T-helper 2 cell treated with Interferon-gamma antibody and Interleukin-4, amounts not matched to agents 5 μg/mL and 100 μg/mL, for 36 hours (primary cell): Measurements from ENCODE around the gene ODF2L.
"Not testable (repeated sequence)": the region's sequence is repeated elsewhere in the genome, so short reads cannot be mapped to it uniquely, and the experiment has no call there.

ENCODE experiments used
- DNase-seq: peaks from one replicate; pipeline ENCODE4 v3.0.0; 2021; ENCODE audit warnings: low spot score
- H3K27ac Mint-ChIP-seq: one replicate; pipeline ENCODE4 v1.8.0; 2021; ENCODE audit warnings: mild to moderate bottlenecking, mixed read lengths
- H3K27me3 Mint-ChIP-seq: one replicate; pipeline ENCODE4 v1.8.0; 2021; ENCODE audit warnings: low read depth, mixed read lengths
- H3K36me3 Mint-ChIP-seq: one replicate; pipeline ENCODE4 v1.8.0; 2021; ENCODE audit warnings: low read depth, mixed read lengths
- H3K4me1 Mint-ChIP-seq: one replicate; pipeline ENCODE4 v1.8.0; 2021; ENCODE audit warnings: low read depth, mixed read lengths
- H3K4me3 Mint-ChIP-seq: one replicate; pipeline ENCODE4 v1.8.0; 2022; ENCODE audit warnings: mild to moderate bottlenecking, moderate library complexity, mixed read lengths
- H3K9me3 Mint-ChIP-seq: one replicate; pipeline ENCODE4 v1.8.0; 2021; ENCODE audit warnings: mixed read lengths

ODF2L gene

DNA sequence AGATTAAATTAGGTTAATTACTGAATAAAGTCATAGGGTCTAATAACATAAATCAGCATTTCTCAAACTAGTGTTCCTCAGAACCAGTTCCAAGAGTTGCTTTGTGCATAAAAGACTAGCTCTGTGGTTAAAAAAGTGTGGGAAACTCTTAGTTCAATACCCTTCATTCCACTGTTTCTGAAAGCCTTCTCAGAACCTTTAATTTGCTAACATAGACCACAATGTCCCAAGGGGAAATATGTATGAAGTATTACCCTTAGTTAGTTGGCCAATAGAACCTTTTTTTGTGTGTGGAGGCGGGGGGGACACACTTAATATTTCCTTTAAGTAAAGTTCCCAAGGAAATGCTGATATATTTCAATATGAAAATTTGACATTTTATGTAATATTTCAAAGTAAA is 20.4 kb downstream of the ODF2L start:
- Mint-ChIP-seq H3K4me1 (peaks cover 6% of the 10 kb centered on the region), H3K36me3 (peaks cover 39% of the 10 kb centered on the region), H3K9me3 (peaks cover 18% of the 10 kb centered on the region), H3K4me3 (no peak overlapping the region), H3K27ac (no peak overlapping the region), H3K27me3 (no peaks in the 10 kb centered on the region)
- no peak for DNase-seq

DNA sequence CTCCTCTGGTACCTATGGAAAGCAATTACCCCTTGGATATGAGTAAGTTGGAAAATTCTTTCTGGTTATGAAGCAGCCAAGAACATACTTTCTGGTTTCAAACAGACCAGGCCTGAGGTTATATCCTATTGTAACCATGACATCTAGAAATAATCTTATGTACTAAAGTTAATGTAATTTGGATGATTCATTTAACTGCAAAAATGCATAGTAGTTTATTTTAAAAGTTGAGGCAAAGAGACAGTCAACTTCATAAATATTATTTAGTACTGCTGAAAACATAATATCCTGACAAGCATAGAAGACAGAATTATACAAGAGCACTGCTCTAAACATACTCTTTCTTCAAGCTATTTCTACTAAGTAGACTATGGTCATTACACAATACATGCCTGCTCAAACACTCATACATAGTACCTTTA is 25.5 kb downstream of the ODF2L start:
- Mint-ChIP-seq H3K4me3 (no peak overlapping the region), H3K9me3 (no peaks in the 10 kb centered on the region), H3K27ac (no peak overlapping the region), H3K4me1 (peaks cover 3% of the 10 kb centered on the region), H3K36me3 (peaks cover 10% of the 10 kb centered on the region), H3K27me3 (no peaks in the 10 kb centered on the region)
- no peak for DNase-seq

DNA sequence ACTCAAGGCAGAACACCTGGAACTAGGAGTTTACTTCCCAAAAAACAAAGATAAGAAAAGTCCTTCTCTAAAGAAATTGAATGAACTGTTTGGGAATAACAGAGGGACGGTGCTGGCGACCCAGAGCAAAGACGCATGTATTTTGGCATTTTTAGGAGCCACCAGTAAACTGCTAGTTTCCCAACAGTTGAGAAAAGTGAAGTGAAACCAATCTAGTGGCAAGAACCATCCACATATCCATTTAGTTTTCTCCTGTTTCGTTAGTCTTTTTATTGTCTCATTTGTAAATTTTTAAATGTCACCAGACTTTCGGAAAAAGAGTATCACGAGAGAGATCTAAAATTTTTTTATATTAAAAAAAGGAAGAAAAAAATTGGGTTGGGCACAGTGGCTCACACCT is 30.2 kb downstream of the ODF2L start:
- no peaks in the 10 kb centered on the region for H3K27me3 Mint-ChIP-seq
- peaks cover under 1% of the 10 kb centered on the region for H3K36me3 Mint-ChIP-seq
- H3K4me3 Mint-ChIP-seq = no peak overlapping the region
- H3K9me3 Mint-ChIP-seq = no peaks in the 10 kb centered on the region
- H3K27ac Mint-ChIP-seq = no peak overlapping the region
- DNase-seq = no peak
- no peaks in the 10 kb centered on the region for H3K4me1 Mint-ChIP-seq

DNA sequence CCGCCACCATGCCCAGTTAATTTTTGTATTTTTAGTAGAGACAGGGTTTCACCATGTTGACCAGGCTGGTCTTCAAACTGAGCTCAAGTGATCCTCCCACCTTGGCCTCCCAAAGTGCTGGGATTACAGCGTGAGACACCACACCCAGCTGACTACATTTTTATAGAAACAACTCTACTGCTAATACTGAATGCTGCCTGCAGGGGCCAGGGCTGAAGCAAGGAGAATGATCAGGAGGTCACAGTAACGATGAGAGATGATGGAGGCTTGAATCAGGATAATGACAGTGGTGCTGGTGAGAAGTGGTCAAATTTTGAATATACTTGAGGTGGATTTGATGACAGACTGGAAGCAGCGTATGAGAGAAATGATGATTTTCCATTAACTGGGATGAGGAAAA is 33.3 kb downstream of the ODF2L start:
- H3K36me3 Mint-ChIP-seq = no peaks in the 10 kb centered on the region
- H3K27me3 Mint-ChIP-seq = no peaks in the 10 kb centered on the region

DNA sequence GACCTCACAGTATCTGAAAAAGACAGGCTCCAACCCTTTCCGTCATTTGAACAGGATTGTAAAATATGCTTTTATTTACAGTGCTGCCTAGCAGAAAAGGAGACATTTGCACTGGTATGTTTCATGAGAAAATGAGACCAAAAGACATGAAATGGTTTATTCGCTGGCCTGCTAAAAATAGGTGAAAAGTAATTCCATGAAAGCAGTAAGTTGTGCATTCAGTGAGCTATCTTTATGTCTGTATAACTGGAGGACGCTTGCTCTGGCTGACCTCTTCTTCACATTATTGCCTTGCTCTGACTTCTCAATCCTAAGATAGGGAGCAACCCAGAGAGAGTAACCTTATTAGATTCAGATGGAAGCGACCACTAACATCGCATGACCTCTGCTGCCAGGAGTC is 38.3 kb downstream of the ODF2L start:
- no peaks in the 10 kb centered on the region for H3K9me3 Mint-ChIP-seq
- H3K27ac Mint-ChIP-seq = no peak overlapping the region
- no peaks in the 10 kb centered on the region for H3K4me1 Mint-ChIP-seq
- H3K36me3 Mint-ChIP-seq = peaks cover 14% of the 10 kb centered on the region
- H3K27me3 Mint-ChIP-seq = no peaks in the 10 kb centered on the region
- H3K4me3 Mint-ChIP-seq = no peak overlapping the region
- DNase-seq = no peak

More for the DNA sequence above, 33.3 kb downstream of the ODF2L start:
- H3K4me3 Mint-ChIP-seq = no peak overlapping the region
- H3K9me3 Mint-ChIP-seq = no peaks in the 10 kb centered on the region
- no peak overlapping the region for H3K27ac Mint-ChIP-seq
- H3K4me1 Mint-ChIP-seq = no peaks in the 10 kb centered on the region
- no peak for DNase-seq

DNA sequence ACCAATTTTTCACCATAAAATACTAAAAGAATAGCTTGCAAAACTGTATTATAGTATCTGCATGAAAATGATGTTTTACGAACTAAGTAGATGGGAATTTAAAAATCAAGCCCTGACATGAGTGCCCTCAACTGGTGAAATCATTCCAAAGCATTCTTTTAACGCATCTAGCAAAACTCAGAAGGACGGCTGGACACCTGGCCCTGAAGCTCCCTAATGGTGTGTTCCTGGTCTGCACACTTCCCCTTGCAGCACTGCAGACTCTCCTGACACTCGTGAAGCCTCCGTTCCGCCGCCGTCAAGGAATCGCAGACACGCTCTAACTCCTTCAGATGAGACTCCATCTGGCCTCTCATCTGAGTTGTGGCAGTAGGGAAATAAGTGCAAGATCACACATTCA is 39.9 kb downstream of the ODF2L start:
- no peak overlapping the region for H3K27ac Mint-ChIP-seq
- no peaks in the 10 kb centered on the region for H3K4me1 Mint-ChIP-seq
- no peaks in the 10 kb centered on the region for H3K27me3 Mint-ChIP-seq
- no peak for DNase-seq
- H3K9me3 Mint-ChIP-seq = peaks cover 4% of the 10 kb centered on the region
- peaks cover 20% of the 10 kb centered on the region for H3K36me3 Mint-ChIP-seq
- no peak overlapping the region for H3K4me3 Mint-ChIP-seq

DNA sequence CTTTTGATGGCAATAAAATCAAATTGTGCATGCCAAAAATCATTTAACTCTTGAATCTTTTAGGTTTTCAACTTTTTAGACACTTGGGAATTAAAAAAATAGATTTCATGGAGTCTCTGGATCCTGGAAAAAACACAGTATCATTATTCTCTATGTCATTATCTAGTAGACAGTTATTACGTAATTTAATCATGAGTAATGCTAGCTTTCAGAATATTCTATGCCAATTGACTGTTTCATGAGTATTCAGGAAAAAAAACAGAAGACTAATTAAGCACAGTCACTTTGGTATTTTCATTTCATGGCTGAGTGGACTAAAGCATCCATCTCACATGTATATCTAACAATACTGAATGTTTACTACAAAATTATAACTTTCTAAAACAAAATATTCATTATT is 44.0 kb downstream of the ODF2L start:
- Mint-ChIP-seq H3K4me3 (no peak overlapping the region), H3K9me3 (peaks cover 4% of the 10 kb centered on the region), H3K27me3 (no peaks in the 10 kb centered on the region), H3K4me1 (no peaks in the 10 kb centered on the region), H3K36me3 (peaks cover 23% of the 10 kb centered on the region), H3K27ac (no peak overlapping the region)
- no peak for DNase-seq

DNA sequence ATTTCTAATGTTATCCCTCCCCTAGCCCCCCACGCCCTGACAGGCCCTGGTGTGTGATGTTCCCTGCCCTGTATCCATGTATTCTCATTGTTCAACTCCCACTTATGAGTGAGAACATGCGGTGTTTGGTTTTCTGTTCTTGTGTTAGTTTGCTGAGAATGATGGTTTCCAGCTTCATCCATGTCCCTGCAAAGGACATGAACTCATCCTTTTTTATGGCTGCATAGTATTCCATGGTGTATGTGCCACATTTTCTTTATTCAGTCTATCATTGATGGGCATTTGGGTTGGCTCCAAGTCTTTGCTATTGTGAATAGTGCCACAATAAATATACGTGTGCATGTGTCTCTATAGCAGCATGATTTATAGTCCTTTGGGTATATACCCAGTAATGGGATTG is 45.9 kb downstream of the ODF2L start:
- H3K36me3 Mint-ChIP-seq = peaks cover 23% of the 10 kb centered on the region
- not testable (repeated sequence) for DNase-seq, H3K4me1 Mint-ChIP-seq, H3K27ac Mint-ChIP-seq, H3K9me3 Mint-ChIP-seq, H3K4me3 Mint-ChIP-seq, H3K27me3 Mint-ChIP-seq

DNA sequence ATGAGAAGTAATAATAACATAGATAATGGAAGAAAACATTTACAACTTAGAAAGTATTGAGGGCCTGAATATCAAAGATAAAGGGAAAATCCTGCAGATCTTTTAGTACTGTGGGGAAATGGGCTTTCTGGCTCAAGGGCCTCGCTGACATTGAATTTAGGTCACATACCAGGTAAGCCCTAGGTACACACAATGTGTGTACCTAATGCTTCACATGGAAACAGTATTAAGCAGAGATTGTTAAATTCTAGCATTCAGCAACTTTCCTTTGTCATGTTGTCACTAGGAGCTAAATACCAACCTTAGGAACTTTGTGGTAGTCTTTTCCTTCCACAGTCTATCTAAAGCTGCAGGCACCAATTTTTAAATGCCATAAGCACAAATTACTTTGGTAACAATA is 49.7 kb downstream of the ODF2L start:
- Mint-ChIP-seq H3K36me3 (peaks cover 4% of the 10 kb centered on the region), H3K4me3 (no peak overlapping the region), H3K4me1 (no peaks in the 10 kb centered on the region), H3K27me3 (no peaks in the 10 kb centered on the region), H3K9me3 (peaks cover 5% of the 10 kb centered on the region), H3K27ac (no peak overlapping the region)
- no peak for DNase-seq

DNA sequence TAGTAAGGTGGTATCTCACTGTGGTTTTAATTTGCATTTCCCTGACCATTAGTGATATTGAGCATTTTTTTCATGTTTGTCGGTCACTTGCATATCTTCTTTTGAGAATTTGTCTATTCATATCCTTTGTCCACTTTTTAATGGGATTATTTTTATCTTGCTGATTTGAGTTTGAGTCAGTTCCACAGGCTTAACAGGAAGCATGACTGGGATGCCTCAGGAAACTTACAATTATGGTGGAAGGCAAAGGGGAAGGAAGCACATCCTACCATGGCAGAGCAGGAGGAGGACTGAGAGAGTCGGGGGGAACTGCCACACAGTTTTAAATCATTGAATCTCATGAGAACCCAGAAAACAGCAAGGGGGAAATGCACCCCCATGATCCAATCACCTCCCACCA is 51.1 kb downstream of the ODF2L start:
- Mint-ChIP-seq H3K4me1 (no peaks in the 10 kb centered on the region), H3K4me3 (no peak overlapping the region), H3K9me3 (peaks cover 4% of the 10 kb centered on the region), H3K27me3 (no peaks in the 10 kb centered on the region), H3K36me3 (no peaks in the 10 kb centered on the region), H3K27ac (no peak overlapping the region)
- DNase-seq = no peak

DNA sequence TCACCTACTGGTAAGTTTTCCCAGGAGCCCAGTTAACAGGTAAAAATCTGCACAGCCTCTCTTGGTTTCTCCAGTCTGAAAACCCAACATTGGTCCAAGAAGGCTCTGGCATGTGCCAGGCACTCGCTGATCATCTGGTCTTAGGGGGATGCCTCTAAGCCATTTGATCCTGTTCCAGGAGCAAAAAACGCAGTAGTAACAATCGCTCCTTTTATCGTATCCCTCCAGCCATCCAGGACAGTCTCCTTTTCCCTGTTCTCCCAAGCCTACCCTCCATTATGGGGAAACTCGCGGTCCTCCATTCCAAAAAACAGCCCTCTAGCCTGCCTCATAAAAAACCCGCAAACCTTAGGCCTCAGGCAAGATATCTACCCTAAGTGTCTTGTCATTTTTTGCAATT is 56.2 kb downstream of the ODF2L start:
- Mint-ChIP-seq H3K27ac (no peak overlapping the region), H3K4me3 (no peak overlapping the region), H3K9me3 (peaks cover under 1% of the 10 kb centered on the region), H3K27me3 (no peaks in the 10 kb centered on the region), H3K36me3 (no peaks in the 10 kb centered on the region), H3K4me1 (no peaks in the 10 kb centered on the region)
- DNase-seq = no peak

DNA sequence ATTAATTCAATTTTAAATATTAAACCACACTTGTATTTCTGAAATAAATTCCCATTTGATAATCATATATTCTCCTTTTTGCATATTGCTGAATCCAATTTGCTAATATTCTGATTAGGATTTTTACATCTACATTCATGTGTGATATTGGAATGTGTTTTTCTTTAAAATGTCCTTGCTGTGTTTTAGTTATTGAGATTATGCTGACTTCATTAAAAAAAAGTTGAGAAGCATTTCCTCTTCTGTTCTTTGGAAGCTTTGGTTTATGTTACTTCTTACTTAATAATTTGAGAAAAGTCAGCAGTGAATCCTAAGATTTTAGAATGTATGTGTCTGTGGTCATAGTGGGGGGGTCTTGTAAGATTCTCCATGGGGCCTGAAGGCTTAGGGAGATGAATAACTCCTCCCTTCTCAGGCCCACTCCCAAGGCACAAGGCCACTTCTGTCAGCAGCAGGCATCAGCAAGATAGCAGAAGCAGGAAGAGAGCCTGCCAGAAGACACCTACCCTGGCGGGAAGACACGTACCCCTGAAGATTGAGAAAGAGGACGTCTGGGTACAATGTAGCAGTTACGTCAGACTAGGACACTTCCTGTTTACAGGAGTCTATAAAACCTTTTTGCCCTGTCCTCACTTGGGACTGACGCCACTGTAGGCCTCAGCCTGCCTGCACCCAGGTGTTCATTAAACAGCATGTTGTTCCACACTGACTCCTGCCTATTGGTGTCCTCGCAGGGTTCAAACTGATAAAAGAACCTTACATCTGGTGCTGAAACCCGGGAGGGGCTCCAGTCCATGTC is 56.9 kb downstream of the ODF2L start:
- Mint-ChIP-seq H3K4me3 (no peak overlapping the region), H3K36me3 (no peaks in the 10 kb centered on the region), H3K27me3 (no peaks in the 10 kb centered on the region), H3K9me3 (no peaks in the 10 kb centered on the region), H3K4me1 (no peaks in the 10 kb centered on the region), H3K27ac (no peak overlapping the region)
- DNase-seq = no peak

DNA sequence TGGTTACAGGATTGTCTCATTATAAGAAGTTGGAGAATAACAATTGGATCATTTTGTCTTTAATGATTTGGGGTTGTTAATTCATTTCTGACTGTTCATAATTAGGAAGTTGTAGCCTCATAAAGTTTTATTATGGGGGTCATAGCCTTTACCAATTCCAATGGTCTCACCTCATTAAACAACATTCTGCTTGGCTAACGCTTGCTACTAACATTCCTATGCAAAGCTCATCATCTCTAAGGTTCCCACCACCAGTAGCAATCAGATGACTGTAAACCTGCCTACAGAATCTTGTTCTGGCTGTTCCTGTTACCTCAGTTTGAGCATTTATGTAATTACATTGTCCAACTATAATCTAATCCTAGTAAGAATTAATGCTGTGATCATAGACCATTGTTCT is 60.2 kb downstream of the ODF2L start:
- H3K4me3 Mint-ChIP-seq = no peak overlapping the region
- no peaks in the 10 kb centered on the region for H3K4me1 Mint-ChIP-seq
- no peak for DNase-seq
- H3K27me3 Mint-ChIP-seq = peaks cover 2% of the 10 kb centered on the region
- no peaks in the 10 kb centered on the region for H3K9me3 Mint-ChIP-seq
- no peak overlapping the region for H3K27ac Mint-ChIP-seq
- no peaks in the 10 kb centered on the region for H3K36me3 Mint-ChIP-seq

DNA sequence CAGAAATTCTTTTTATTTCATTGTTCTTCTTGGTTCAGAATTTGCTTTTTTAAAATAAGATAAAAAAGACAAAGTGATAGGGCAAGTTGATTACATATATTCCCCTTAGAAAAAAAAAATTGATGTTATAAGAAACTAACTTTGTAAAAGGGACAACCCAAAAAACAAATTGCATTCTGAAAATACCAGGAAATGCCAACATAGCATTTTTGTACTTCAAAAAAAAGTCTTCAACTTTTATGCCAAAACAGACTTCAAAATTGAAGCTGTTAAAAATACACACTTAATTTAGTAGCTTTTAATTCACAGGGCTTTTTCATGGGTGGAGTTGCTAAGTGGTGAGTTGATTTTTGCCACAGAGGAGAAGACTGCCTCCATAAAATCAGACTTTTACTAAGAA is 70.9 kb downstream of the ODF2L start:
- Mint-ChIP-seq H3K36me3 (no peaks in the 10 kb centered on the region), H3K4me3 (no peak overlapping the region), H3K27me3 (no peaks in the 10 kb centered on the region), H3K9me3 (no peaks in the 10 kb centered on the region), H3K27ac (no peak overlapping the region), H3K4me1 (no peaks in the 10 kb centered on the region)
- no peak for DNase-seq
